PC-9 (cell line): Measurements from ENCODE around the gene C11orf86.

ENCODE experiments used
- CTCF ChIP-seq: fragments of 200-600 bp; sonication (generic); conservative IDR thresholded peaks from 2 replicates; pipeline ENCODE4 v1.6.1; 2017; ENCODE audit warnings: mixed run types, antibody characterized with exemption, mild to moderate bottlenecking, moderate library complexity
- EZH2 ChIP-seq: fragments of 200-600 bp; sonication (generic); IDR thresholded peaks from 2 replicates; pipeline ENCODE4 v1.8.0; 2017; ENCODE audit warnings: antibody characterized with exemption, low read depth

- TF ChIP-seq CTCF, result no peak
- TF ChIP-seq EZH2, result no peak
These were observed 10.6 kb upstream of the C11orf86 start for GRCh38 chr11:66964495-66964894.
